Stimulated activated CD4-positive, alpha-beta T cell treated with anti-CD3 and anti-CD28 coated beads, Interleukin-4, amount 100 ng/mL, for 24 hours (primary cell): ENCODE results near the gene PIPOX.

Experiments
- DNase-seq: peaks from one replicate; pipeline ENCODE4 v3.0.0-alpha.2; 2020

The PIPOX gene

DNA sequence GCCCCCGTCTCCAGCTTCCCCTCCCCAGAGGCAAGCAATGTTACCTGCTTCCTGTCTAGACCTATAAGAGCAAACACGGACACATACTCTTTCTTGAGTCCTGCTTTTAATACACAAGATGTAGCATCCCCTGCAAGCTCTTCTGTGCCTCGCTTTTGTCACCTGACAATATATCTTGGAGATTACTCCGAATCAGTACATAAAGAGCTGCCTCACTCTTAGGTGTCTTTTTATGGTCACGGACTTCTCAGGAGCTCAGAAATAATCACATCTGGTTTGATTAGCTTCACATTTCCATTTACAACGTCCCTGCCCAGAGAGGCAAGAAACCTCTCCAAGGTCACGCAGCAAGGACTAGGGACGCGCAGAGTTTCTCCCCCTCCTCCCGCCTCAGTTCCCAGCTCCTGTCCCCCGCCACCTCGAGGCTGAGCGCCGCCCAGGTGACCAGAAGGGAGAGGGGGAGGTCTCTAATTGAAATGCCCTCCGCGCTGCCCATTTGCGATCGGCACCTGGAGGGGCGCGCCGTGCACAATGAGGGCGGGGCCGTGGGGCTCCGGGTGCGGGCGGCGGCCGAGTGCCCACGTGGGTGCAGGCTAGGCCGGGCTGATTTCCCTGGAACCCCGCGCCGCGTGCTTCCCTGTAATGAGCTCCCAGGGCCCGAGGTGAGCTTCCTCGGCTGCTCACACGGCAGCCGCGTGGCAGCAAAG, 23.3 kb upstream of the PIPOX start:
- no peak for DNase-seq

DNA sequence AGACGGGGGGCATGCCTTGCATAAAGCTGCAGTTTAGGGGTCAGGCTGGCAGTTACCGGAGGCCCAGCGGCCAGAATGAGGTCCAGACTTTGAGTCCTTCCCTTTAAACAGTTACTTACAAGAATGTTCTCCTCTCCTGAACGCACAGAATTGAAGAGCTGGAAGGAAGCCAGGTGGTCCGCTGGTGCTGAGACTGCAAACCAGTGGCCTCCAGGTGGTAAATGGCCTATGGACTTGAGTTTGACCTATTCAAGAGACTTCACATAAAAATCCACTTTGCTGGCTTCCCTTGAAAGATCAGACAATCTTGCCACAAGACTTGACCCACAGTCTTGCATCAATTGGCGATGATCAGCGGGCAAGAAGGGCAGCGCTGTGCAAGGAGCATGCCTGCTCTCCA, 22.4 kb upstream of the PIPOX start:
- no peak for DNase-seq

DNA sequence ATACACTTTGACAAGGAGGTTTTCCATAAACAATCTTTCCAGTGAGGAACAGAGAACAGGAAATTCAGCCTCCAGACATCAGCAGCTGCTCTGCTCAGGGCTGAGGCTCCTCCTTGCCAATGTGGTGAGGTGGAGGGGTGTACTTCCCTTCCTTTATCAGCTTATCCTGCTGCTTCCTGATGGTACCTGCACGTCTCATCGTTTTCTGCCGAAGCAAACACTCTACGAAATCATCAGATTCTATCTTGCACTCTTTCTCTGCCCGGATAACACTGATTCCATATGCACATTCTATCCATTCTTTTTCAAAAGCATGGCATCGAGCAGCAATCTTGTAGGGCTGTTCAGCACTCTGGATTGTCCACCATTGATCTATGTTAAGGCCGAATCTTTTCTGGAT, 21.7 kb upstream of the PIPOX start:
- no peak for DNase-seq

DNA sequence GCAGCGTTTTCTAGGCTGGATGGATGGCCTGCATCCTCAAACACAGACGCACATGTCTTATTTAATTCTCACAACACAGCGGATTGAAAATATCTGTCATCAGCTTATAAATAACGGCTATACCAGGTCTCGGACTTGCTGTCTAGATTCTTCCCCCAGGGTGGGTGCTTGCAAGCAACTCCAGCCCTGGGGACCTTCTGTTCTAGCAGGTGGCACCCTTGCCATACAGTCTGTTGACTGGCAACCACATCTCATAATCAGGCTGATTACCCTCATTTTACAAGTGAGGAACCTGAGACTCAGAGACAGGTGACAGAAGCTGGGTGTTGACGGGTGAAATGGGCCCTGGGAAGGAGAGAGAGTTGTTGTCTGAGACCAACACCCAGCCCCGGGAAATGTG, 20.9 kb upstream of the PIPOX start:
- DNase-seq = no peak

DNA sequence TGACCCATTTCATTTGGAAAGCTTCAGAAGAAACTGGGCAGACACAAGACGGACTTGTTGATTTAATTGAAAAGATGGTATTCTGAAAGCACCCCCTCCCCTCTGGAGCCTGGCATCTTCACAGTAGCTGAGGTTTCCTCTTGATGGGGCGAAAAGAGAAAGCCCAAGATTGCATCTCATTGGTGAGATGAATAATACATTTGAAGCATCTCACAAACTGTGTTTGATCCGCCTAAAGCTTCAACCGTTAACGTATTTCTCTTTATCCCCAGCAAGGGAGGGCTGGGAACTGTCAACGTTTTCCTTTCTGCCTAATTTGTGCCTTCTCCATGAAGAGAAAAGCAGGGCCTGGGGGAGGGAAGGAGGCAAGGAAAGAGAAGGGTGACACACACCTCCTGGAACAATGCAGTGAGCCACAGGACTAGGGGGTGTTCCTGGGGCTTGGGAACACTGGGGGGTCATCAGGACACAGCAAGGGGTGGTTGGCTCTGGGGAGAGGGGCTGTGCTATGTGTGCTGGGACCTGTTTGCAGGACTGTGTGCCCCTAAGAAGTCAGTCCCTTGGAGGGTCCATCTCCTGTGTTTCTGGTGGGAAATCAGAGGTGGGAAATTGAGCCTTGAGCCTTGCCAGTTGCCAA, 18.5 kb upstream of the PIPOX start:
- DNase-seq = no peak

DNA sequence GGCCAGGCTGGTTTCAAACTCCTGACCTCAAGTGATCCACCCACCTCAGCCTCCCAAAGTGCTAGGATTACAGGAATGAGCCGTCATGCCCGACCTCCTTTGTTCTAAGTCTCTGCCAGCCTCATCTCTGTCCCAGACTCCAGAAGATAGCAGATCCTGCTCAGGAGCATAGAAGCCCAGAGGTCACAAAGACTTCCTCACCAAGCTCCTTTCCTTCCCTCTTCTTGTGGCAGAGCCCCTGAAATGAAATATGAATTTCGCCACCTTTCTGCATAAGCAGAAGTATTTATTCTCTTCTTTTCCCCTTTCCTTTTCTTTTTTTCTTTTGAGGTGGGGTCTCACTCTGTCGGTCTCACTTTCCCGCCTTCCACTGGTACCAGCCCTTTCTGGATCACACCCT, 11.5 kb upstream of the PIPOX start:
- DNase-seq = no peak

DNA sequence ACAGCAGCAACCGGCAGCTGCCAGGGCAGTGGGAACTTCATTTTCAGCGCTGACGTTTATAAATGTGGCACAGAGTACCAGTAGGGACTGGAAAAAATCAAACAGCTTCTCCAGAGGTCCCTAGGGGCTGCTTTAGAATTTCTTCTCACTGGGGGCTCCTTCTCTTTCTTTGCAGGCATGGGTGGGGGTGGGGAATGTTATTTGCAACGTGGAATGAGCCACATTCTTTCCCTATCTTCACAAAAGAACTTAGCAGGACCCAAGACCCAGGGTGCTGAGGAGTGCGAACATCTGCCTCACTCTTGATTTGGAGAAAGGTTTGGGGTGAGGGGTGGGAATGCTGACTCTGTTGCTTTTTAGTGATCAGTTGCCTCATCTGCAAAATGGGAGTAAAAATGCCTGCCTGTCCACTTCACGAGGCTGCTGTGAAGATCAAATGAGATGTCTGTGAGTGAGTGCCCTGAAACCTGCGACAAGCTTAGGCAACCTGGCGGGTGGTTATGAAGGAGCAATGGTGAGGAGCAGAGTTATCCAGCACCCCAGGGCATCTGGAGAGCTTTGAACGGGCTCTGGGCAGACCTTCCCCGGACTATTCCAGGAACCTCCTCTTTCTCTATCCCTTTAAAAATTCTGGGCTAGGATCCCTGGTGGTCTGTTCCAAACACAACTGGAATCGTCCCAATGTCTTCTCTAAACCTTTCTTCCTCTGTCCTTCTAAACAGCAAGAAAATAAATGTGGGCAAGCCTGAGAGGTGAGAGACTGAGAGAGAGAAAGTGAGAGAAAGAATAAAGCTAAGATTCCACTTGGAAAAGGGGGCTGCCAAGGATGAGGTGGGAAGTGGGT, 10.7 kb upstream of the PIPOX start:
- DNase-seq = no peak

DNA sequence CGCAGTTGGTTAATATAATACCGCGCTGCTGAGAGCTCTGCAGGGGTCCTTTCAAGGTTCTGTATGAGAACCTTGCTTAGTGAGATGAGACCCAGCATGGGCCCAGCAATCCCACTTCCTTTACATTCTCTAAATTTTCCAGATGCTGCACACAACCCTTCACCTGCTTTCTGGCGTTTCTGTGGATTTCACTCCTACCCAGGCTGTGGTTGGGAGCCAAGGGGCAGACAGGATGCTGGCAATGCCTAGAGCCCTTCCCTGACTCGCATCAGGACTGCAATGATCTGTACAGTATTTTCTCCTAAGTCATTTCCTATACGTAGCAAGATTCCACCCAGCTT, 10.1 kb upstream of the PIPOX start:
- no peak for DNase-seq

DNA sequence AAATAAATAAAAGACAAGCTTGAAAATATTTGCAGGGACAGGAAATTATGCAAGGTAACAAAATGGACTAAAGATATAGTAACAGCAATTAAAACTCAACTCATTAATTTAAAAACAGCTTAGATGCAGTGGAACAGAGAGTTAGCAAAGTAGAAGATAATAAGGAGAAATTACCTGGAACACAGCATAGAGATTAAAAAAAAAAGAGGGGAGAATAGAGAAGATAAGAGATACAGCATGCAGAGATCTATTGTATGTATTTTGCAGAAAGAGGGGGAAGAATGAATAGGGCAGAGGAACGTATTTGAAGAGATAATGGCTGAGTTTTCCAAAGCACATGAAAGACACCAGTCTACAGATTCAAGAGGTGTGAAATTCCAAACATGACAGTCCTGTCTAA, 8.4 kb upstream of the PIPOX start:
- no peak for DNase-seq

DNA sequence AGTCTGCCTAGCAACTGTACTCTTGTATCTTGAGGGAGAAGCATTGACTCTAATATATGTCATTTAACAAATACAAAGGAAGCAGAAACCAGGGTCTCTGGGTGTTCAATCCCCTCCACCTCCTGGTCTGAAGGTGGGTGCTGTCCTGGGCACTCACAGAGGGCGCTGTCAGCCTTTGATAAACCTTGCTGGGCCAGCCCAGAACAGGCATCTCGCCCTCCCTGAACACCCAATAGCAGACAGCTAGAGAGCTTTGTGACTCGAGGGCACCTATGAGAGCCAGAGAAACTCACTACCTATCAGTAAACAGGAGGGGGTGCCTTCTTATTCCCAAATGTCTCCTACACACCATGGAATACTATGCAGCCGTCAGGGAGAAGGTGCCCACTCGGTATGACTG, 6.4 kb upstream of the PIPOX start:
- DNase-seq = no peak

DNA sequence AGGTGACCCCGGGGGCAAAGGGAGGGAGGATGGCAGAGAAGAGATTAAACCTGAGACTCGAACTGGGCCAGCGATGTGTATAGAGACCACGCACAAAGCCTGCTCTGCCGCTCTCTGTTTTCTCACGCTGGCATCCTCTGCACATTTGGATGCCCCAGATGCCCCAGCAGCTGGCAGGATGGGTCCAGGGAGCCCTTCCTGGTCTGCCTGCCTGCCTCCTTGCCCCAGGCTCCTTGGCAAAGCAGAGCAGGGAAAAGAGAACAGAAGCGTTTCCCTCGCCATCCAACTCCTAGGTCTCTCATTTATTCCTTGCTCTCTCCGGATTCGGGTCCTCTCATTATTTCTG, 5.2 kb upstream of the PIPOX start:
- no peak for DNase-seq

DNA sequence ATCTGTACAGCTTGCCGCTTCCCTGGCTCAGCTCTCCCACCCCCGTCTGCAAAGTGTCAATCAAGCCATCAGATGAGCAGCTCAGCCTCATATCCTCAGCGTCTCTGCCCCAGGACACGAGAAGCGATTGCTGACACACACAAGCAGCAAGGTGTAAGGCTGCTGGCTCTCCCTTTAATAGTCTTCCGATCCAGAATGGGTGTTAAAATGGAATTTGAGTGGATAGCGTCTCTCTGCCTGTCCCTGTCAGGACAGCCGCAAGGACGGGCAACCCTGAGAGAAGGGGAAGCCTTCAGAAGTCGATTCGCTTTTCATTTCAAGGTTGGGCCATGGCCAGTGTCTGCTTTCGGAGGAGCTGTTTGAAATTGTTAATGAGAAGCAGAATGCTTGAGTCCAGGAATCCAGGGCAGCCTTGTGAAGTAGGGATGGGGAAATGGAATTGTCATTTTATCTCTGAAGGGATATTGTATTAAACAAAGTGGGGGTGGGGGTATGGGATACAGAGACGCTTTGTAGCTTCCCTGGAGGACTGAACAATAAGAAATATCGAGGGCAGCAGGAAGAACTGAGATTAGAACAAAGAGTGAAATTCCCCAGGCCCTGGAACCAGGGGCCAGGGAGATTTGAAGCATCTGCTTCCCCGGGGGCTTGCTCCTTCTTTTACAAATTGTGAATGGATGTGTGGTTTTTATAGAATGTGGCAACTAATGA, 4.7 kb upstream of the PIPOX start:
- no peak for DNase-seq

DNA sequence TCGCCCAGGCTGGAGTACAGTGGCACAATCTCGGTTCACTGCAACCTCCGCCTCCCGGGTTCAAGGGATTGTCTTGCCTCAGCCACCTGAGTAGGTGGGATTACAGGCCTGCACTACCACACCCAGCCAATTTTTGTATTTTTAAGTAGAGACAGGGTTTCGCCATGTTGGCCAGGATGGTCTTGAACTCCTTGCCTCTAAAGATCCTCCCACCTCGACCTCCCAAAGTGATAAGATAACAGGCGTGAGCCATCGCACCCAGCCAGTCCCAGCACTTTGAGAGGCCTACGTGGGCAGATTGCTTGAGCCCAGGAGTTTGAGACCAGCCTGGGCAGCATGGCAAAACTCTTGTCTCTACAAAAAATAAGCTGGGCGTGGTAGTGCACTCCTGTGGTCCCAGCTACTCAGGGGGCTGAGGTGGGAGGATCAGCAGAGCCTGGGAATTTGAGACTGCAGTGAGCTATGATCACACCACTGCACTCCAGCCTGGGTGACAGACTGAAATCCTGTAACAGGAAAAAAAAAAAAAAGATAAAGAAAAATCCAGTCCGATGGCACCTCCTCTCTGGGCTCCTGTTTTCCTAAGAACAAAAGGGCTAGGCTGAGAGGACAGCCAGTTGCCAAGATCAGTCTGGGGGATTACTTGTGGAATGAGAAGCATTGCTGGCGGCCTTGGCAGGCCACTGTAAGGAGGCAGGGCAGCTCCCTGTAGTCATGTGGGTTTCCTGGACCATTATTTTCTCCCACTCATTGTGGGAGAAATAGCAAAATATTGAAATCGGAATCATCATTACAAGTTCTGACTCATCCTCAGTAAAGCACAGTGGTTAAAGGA, 3.0 kb upstream of the PIPOX start:
- DNase-seq = no peak

DNA sequence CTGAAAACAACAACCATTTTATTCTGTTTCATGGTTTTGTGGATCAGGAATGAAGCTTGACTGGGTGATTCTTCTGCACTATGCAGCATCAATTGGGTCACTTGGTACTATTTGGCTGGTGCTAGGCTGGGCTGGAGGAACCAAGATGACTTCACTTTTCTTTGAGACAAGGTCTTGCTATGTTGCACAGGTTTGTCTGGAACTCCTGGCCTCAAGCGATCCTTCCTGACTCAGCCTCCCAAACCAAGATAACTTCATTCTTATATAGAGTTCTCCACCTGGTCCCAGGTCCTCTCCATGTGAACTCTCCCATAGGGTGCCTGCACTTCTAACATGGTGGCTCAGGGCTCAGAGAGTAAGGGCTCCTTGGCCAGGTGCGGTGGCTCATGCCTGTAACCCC, 1.9 kb upstream of the PIPOX start:
- no peak for DNase-seq

DNA sequence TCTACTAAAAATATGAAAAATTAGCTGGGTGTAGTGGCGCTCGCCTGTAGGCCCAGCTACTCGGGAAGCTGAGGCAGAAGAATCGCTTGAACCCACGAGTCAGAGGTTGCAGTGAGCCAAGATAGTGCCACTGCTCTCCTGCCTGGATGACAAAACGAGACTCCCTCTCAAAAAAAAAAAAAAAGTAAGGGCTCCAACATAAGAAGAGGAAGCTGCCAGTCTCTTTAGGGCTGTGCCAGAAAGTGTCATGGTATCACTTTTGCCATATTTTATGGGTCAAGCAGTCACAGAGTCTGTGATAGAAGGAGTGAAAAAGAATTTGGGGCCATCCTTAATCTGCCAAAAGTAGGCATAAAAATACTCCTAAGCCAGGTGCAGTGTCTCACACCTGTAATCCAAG, 1.4 kb upstream of the PIPOX start:
- DNase-seq = no peak

DNA sequence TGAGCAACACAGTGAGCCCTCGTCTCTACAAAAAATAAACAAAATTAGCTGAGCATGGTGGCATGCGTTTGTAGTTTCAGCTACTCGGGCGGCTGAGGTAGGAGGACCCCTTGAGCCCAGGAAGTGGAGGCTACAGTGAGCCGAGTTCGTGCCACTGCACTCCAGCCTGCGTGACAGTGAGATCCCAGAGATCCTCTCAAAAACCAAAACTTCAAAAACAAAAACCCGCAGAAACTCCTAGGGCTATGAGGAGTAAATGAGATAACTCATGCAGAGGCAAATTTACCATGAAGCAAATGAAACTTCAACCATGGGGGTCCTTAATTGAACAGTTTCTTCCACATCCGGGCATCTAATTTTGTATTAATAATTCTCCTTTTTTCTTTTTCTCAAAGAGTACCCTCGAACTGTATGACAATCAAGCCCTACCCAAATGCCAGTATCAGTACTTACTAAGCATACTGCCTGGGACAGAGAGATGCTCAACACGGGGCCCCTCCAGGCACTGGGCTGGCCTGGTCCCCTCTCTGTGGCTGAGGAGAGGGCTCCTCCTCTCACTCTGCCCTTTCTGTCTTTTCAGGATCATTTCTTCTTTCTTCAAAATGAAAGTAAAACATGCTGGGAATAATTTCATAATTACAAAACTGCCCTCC, 789 bp upstream of the PIPOX start:
- no peak for DNase-seq

DNA sequence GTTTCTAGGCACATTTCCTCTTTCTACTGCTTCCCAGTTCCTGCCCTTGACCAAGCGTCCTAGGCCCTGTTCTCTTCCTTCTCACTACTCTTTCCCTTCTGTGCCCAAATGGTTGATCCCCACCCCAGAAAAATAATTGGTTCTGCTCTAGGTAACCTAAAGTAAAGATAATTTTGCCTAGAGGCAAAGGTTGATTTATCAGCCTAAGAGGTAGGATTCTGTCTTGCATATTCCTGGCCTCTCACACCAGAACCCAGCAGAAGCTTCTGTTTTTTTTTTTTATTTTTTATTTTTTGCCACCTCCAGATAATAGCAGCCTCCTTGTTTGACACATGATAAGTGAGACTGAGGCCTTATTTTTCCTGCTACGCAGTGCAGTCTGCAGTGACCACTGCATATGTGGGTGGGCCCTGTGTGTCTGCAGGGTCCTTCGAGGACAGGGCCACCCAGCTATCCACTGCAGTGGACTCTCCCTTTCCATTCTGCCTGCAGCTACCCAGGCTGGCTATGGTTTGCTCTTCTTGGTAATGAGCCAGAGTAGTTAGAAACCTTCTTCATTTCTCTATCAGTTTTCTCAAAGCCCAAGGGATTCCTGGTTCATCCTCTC, 701 bp downstream of the PIPOX start:
- DNase-seq = no peak

DNA sequence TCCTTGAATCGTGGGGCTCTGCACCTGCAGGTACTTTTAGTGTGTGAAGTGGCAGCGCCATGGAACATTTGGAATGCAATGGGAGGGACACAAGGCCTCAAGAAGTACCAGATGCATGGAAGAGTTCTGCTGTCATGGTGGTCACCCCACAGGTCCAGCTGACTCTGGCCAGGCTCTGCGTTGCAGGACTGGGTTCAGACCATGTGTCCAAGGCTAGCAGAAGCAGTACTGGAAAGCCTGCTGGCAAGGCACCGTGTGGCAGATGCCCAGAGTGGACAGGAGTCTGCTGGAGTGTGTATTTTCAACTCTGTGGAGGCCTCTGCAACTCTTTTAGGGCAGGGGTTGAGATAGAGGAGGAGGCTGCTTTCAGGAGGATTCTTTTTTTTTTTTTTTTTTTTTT, 2.1 kb downstream of the PIPOX start:
- DNase-seq = no peak

DNA sequence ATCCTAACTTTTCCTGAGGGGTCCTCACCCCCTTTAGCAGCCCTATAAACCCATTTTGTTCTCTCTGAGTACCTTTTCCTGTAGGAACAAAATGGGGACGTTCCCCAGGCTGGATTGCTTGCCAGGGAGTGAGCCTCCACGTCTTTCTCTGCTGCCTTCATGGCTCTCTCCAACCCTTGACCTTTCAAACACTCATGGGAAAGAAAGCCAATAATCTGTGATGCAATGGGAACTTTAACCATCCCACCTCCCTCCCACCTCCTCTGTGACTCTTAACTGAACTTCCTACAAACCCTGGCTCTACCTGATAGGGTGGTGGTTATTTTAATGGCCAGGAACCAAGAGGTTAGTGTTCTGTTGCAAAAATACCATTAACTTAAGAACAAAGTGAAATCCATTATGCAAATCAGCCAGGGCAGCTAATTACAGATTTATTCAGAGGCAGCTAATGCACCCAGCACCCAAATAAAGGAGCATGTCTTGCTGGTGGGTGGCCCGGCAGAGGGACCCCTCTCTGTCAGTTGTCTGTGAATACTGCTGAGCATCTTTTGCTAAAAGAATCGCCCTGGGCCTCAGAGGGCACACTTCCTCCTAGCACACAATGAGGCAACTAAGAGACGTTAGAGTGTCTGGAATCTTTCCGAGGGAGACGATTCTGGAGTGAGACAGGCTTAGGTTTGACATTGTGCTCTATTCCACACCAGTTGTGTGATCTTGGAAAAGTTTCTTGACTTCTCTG, 3.0 kb downstream of the PIPOX start:
- no peak for DNase-seq

DNA sequence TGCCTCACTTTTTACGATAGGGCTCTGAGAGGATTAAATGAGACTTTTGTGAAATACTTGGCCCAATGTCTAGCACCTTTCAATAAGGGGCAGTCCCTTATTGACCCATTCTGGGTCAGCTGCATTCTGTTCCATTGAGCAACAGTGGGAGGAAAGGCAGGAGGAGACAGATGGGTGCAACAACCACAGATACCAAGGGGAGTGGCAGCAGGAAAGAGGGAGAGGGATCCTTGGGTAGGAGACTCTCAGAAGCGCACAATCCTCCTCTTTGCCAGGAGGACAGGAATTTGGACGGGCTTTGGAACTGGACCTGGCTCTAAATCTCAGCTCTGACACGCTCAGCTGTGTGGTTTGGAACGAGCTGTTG, 3.5 kb downstream of the PIPOX start:
- DNase-seq = no peak
